Hypothalamus (tissue), 51 donors: Measurements from ENCODE around the gene ZNF778.

ENCODE experiments used
- DNase-seq, 51 donors: peaks; one replicate each; lab custom pipeline; 2025; lab: John Stamatoyannopoulos, UW

Gene ZNF778

DNA sequence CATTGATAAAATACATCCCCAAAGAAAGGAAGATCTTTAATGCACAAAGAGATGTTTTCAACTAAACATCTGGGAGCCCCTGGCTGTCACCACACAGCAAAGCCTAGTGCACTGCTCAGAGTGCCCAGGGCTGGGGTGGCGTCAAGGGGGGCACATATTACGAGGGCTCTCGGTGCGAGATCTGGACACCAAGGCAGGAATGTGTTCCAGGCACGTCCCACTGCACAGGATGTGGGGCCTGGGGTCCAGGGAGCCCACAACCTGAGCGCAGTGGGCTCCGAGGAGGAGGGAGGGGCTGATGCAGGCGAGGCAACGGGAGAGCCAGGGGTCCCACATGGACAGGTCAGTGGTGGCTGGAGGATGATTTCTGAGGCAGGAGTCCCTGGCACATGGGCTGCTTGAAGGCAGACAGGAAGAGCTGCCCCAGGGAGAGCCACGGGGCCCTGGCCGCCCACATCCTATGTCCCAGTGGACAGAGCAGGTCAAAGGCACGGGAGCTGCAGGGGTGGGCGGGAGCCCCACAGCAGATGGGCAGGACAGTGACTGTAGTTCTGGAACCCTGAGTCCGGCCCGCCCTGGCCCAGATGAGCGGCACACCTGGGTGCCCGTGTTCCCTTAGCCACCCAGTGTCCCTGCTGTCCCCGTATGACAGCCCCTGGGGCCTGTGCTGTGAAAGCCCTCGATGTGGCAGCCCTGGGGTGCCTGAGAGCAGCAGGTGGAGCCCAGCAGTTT is 56.4 kb downstream of the ZNF778 start:
- DNase-seq, result no peak

DNA sequence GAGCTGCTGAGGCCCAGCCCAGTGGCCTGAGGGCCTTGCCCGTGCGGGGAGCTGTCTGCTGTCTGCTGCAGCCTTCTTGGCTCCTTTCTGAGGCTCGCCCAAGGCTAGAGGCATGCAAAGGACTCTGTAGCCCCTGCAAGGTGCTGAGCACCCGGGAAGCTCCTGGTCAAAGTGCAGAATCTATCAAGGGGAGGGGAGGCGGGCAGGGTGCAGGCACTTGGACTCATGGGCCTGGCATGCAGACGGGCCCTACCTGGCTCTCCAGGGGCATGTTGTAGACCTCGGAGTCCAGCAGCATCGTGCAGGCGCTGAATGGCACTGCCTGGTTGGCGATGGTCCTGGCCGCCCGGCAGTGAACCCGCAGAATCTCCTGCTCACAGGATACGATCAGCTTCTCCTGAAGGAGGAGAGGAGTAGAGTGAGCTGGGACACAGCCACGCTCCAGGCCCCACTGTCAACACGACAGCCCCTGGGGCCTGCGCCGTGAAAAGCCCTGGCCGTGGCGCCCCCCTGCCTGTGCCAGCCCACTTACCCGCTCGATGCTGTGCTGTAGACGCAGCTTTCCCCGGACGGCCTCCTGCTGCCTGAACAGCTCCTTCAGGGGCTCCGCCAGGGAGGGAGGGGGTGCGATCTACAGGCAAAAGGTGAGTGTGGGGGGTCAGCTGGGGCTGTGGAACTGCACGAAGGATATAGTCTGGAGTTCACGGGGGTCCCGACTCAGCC is 57.2 kb downstream of the ZNF778 start:
- no peak for DNase-seq

DNA sequence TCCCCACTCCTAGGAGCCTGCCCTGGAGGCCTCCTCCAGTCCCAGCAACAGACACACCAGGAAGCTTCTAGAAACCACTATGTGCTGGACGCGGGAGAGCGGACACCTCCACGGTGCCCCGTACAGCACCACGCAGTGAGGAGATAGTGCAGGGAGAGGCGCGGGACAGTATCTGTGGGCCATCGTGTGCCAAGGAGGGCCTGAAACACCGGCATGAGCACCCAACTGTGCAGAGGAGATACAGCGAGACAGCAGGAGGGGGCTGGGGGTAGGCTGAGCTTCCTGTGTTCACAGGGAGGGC is 57.7 kb downstream of the ZNF778 start:
- no peak for DNase-seq

DNA sequence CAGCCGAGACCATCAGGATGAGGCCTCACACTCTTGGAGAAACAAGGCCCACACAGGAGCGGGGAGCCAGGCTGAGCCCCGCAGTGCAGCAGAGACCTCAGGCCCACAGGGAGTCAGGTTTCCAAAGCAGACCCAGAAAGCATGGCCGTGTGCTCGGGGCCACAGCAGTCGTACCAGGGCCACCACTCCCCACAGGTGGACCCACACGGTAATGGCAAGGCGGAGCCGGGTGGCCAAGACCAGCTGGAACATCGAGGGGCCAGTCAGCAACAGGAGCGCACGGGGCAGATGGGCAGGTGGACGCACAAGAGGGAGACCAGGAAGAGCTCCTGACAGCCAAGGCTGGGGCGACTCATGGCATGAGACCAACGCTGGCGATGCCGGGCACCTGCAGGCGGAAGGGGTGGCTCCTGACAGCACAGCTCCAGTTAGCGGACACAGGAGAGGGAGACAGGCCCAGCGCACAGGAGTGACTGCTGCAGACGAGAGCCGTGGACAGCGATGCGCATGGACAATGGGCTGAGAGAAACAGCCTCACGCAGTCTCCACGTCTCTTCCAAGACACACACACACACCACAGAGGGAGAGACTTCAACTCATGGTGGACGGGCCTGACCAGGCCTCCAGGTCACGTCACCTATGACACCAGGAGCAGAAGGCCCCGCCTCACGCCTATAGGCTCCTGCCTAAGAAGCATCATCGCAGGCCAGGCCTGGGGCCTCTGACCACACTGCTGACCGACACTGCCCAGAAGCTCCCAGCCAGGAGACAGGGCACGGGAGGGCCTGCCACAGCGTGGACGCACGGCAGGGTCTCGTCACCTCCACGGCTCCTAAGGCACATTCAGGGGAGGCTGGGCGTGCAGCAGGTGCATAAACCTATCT is 58.6 kb downstream of the ZNF778 start:
- DNase-seq, result no peak

DNA sequence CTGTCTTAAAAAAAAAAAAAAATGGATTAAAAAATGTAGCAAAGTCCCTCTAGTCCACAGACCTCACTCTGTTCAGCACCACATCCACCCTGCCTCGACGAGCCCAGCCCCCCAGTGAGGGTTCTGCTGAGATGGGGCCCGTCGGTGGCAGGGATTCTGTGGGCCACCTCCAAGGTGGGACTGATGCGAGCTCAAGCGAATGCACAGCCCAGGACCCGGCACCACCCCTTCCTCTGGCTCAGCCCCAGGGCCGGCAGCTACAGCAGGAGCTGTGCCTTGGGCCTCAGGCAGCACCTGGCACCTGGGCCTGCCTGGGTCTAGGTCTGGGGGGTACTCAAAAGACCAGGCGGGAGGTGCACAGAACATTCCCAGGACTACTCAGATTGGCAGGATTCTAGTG is 59.5 kb downstream of the ZNF778 start:
- no peak for DNase-seq

DNA sequence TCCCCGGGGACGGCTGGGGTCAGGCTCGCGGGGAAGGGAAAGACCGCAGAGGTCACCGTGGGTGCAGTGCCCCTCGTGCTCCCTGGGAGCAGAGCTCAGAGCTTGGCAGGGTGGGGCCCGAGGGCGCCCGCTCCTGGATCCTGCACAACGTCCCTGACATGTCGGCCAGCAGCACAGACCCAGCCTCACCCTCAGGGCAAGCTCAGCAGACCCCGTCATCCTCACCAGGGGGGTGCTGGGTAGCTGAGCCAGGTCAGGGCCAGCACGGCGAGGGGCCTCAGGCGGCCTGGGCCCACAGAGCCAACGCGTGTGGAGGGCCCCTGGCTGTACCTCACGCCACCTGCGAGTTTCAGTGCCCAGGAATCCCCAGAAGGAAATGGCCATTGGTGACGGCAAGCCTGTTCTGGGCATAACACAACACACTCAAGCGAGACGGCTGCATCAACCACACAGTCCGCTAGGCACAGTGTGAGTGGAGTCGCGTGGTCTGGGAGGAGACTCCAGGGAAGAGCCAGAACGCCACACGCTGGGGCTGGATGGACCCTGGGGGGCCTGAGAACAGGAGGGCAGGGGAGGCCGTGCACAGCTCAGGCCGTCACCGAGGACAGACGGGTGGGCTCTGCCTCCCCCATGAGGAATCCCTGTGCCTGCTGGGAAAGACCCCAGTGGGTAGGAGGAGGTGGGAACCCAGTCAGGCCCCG is 60.3 kb downstream of the ZNF778 start:
- DNase-seq, result no peak

DNA sequence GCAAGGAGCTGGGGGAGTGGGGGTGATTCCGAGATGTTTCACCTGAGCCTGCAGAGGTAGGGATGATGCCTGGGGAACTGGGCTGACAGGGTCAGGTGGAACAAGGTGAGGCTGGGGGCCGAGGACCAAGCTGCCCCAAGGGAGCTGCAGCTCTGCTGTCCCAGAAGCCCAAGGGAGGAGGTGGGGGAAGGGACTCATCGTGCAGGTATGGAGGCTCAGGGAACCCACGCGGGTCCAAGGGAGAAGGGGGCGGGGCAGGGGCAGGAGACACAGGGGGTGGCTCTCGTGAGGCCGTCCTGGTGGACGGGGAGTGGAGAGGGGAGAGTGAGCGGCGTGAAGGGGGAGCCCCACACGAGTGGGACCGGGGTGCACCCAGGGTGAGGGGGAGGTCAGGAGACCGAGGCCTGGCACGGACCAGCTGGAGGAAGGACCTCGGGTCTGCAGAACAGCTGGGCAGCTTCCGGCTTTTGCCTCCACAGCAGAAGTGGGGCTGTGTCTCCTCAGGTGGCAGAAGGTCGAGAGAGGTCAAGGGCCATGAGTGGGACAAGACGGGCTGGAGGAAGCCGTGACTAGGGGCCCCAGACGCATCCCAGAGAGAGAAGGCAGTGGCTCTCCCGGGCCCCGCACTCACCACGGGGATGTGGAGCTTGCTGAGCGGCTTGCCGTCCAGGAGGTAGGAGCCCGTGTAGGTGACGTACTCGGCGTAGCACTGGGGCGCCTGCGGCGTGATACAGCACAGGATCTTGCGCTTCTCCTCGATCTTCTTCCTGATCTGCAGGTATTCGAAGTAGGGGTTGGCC is 61.1 kb downstream of the ZNF778 start:
- no peak for DNase-seq

DNA sequence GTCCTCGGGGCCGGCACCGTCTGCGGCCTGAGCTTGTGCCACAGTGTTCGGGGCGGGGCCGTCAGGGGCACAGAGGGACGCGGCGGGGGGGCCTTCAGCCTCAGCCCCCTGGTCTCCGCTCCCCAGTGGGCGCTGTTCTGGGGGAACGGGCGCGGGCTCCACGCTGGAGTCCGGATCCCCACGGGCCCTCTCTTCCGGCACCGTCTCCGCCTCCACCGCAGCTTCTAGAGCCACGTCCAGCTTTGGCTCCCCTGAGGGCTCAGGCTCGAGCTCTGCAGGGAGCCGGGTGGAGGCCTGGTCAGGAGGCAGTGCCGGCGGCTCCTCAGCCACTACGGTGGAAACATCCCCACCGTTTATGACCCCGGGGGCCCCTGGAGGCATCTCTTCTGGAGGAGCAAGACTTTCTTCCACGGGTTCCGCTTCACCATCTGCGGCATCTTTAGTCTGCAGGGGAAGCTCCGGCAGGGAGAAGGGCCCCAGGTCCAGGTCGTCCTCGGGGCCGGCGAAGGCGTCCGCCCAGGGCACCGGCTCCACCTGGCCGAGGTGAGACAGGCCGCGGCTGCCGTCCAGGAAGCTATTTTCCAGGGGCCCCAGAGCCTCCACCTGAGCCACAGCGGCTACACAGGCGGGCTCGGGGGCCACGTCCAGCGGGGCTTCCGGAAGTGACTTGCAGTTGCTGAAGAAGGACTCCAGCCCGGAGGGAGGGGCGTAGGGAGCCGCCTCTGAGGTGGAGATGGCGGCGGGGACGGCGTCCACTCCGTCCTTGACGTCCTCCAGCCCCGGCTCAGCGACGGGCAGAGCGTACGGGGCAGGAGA is 62.4 kb downstream of the ZNF778 start:
- DNase-seq, result no peak

DNA sequence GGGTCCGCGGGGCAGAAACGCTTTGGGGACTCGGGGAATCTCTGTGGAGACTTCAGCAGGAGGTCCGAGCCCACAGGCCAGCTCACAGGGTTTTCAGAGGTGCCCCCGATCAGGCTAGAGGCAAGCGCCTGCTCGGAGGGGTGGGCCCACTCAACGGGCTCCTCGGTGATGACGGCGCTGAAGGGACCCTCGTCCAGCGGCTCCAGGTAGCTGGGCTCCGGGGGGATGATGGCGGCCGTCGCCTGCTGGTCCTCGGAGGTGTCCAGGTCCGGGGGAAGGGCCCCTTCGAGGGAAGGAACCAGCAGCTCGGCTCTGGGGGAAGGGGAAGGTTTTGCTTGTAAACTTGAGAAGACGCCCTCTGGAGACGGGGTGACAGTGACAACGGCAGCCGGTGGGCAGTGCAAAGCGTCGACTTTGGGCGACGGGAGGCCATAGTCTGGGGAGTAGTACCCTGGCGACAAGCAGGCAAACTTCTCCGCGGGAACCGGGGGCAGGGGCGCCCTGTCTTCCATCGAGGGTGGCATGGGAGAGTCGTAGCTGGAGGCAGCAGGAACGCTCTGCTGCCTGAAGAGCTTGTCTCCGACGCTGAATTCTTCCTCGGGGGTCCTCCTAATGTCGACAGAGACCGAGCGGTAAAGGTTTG is 63.2 kb downstream of the ZNF778 start:
- DNase-seq, result no peak

DNA sequence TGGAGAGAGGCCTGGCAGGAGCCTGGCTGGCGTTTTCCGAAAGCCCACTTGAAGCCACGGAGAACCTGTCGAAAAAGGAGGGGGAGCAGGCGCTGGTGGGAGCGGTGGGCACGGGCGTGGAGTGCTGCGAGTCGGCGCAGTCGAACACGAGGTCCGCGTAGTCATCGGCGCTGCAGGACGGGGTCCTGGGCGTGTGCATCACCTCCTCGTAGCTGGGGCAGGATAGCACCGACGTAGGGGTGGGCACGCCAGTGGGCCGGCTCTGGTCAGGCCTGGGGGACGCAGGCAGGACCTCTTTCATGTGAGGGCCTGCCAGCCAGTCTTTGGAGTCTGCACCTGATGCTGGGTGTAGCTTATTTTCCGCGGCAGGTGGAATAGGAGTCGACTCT is 63.7 kb downstream of the ZNF778 start:
- no peak for DNase-seq

DNA sequence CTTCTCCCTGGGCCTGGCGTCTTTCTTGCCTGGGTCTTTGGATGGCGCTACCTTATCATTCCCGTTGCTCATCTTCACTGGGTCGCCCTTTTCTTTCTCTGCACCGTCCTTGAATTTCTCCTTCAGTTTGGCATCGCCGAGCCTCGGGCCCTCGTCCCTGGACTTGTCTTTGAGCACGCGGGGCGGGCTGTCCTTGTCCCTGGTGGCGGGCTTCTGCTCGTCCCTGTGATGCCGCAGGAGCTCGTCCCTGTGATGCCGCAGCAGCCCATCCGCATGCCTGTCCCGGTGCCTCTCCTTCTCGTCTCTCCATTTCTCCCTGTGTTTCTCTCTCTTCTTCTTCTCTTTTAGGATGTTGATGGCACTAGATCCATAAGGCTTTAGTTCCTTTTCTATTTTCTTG is 64.3 kb downstream of the ZNF778 start:
- no peak for DNase-seq

DNA sequence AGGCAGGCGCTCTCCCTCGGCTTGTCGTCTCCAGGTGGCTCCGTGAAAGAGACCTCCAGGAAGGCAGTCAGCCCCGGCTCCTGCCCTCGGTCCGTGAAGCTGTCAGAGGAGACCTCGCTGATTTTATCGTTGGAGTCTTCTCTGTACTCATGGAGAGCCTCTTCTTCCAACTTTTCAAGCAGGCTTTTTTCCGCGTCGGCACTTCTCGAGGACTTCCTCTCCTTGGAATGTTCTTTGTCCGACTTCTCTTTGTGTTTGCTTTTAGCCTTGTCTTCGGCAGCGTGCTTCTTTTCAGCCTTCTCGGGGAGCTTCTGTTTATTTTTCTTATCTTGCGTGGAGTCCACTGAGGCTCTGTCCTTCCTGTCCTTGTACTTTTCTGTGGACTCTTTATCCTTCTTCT is 65.0 kb downstream of the ZNF778 start:
- no peak for DNase-seq

DNA sequence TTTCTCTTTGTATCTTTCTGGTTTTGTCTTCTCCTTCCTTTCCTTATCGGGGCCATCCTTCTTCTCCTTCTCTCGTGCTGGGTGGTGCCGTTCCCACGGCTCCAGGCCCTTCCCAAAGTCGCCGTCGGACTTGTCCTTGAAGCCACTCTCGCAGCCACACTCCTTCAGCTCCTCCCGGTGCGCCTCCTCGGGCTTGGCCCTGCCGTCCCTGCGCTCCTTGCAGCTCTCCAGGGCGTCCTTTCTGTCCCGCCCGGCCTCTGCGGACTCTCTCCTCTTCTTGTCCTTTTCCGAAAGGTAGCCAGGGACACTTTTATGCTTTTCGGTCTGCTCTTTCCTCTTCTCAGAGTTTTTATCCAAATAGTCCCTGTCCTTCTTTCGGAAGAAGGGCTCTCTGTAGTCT is 65.9 kb downstream of the ZNF778 start:
- no peak for DNase-seq

DNA sequence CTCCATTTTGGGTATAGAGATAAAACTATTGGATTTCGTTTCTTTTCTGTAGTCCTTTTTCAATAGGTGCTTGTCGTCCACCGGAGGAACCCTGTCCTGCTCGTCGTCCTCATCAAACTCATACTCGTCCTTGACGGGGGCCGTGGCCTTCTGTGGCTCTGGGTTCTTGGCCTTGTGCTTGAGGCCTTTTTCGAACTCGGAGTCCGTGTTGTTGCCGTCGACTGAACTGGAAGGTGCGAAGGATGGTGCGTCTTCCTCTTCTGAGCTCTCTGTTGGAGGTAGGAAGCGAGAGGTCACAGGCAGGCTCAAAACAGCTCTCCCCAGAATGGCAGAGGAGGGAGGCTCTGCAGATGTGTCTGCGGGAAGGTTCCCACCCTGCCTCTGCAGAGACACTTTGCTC is 67.9 kb downstream of the ZNF778 start:
- DNase-seq, result no peak

DNA sequence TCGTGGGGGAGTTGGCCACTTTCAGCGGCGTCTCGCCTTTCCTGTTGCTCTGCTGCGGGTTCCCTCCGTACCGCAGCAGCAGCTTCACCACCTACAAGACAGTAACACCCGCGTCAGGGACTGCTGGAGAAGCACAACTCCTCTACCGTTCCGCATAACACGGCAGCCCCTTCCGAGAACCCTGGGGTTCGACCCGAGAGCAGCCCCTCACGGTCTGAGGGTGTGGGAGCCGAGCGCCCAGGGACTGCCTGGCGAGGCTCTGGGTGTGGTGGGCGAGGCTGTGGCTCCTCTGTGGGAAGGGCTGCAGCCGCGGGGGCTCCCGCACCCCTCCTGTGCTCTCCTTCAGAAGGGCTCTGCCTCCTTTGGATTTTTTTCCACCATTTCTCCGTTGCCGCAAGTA is 68.6 kb downstream of the ZNF778 start:
- DNase-seq, result no peak
